HepG2 (cell line): Measurements from ENCODE around the gene RTF1. TPM values are rescaled to one million over a fixed set of nuclear protein-coding genes. Genes with fewer than 3 reads are reported as not detected.

ENCODE experiments used
- ARHGAP35 ChIP-seq: sonication (generic); formaldehyde crosslinking; IDR thresholded peaks from 2 replicates; pipeline ENCODE4 v1.9.0; 2022; ENCODE audit warnings: mild to moderate bottlenecking, inconsistent platforms, moderate library complexity, missing genetic modification reagents, borderline replicate concordance
- LCORL ChIP-seq, 2 experiments: fragments of 450-650 bp in 1 of 2; sonication (generic) in 1 of 2; formaldehyde crosslinking in 1 of 2; IDR thresholded peaks; 2 replicates each; pipeline versions ENCODE4 v1.5.0 to v1.6.1; 2017 to 2020; ENCODE audit warnings: antibody characterized with exemption in 1 of 2, missing genetic modification reagents in 1 of 2
- RNF2 ChIP-seq: fragments of 450-650 bp; conservative IDR thresholded peaks from 2 replicates; pipeline ENCODE4 v1.6.1; 2016; ENCODE audit warnings: low read depth
- ZNF335 ChIP-seq: sonication (generic); formaldehyde crosslinking; IDR thresholded peaks from 2 replicates; pipeline ENCODE4 v1.4.0; 2020; ENCODE audit warnings: missing genetic modification reagents
- ZNF501 ChIP-seq: sonication (generic); formaldehyde crosslinking; IDR thresholded peaks from 2 replicates; pipeline ENCODE4 v1.5.1; 2020; ENCODE audit warnings: mild to moderate bottlenecking, moderate library complexity, missing genetic modification reagents
- ZNF546 ChIP-seq: sonication (generic); formaldehyde crosslinking; conservative IDR thresholded peaks from 2 replicates; pipeline ENCODE4 v1.8.1; 2023; ENCODE audit warnings: mild to moderate bottlenecking, missing genetic modification reagents
- polyA plus RNA-seq, 8 experiments: library from polyadenylated mRNA; depleted of rRNA in 3 of 8; stranded (reverse) in 7 of 8; unstranded in 1 of 8; fragments of >200 nt; fragmentation: Illumina TruSeq in 4 of 8; extraction: Trizol in 4 of 8; gene quantifications; 2 replicates each; pipeline versions ENCODE4 v1.2.1 to v1.2.3, GENCODE V29; 2011 to 2016; ENCODE audit warnings: low read depth in 4 of 8, missing spikeins in 1 of 8, mixed read lengths in 1 of 8; ENCODE audit not compliant: insufficient read depth in 1 of 8
- total RNA-seq, 5 experiments: library from RNA; depleted of rRNA; stranded (reverse); fragments of >200 nt; fragmentation: Illumina TruSeq; extraction: Trizol; gene quantifications; 2 replicates each; pipeline ENCODE4 v1.2.3, GENCODE V29; 2016; ENCODE audit warnings: low read depth in 1 of 5
- TF ChIP-seq, protein P1 (sequence below): sonication (generic); formaldehyde crosslinking; IDR thresholded peaks from 2 replicates; pipeline ENCODE4 v1.4.0; 2020; ENCODE audit warnings: missing genetic modification reagents
- TF ChIP-seq, protein P2 (sequence below): sonication (generic); formaldehyde crosslinking; IDR thresholded peaks from 2 replicates; pipeline ENCODE4 v1.4.0; 2020; ENCODE audit warnings: missing genetic modification reagents
- TF ChIP-seq, protein P3 (sequence below): sonication (generic); formaldehyde crosslinking; IDR thresholded peaks from 2 replicates; pipeline ENCODE4 v1.4.0; 2020; ENCODE audit warnings: missing genetic modification reagents
- TF ChIP-seq, protein P4 (sequence below): sonication (generic); formaldehyde crosslinking; conservative IDR thresholded peaks from 2 replicates; pipeline ENCODE4 v1.8.0; 2022; ENCODE audit warnings: low read depth, missing genetic modification reagents
- TF ChIP-seq, protein P5 (sequence below): IDR thresholded peaks from 2 replicates; pipeline ENCODE4 v1.6.1; 2016; ENCODE audit warnings: low read depth, control low read depth
- TF ChIP-seq, protein P6 (sequence below): sonication (generic); formaldehyde crosslinking; IDR thresholded peaks from 2 replicates; pipeline ENCODE4 v1.4.0; 2020; ENCODE audit warnings: missing genetic modification reagents, borderline replicate concordance

RTF1 gene
- total and polyA plus RNA-seq, 2 of the 13 experiments (the other 11 are each of a cell fraction or from before 2014, with no cell fraction given), result 13.9 to 17.9 TPM

DNA sequence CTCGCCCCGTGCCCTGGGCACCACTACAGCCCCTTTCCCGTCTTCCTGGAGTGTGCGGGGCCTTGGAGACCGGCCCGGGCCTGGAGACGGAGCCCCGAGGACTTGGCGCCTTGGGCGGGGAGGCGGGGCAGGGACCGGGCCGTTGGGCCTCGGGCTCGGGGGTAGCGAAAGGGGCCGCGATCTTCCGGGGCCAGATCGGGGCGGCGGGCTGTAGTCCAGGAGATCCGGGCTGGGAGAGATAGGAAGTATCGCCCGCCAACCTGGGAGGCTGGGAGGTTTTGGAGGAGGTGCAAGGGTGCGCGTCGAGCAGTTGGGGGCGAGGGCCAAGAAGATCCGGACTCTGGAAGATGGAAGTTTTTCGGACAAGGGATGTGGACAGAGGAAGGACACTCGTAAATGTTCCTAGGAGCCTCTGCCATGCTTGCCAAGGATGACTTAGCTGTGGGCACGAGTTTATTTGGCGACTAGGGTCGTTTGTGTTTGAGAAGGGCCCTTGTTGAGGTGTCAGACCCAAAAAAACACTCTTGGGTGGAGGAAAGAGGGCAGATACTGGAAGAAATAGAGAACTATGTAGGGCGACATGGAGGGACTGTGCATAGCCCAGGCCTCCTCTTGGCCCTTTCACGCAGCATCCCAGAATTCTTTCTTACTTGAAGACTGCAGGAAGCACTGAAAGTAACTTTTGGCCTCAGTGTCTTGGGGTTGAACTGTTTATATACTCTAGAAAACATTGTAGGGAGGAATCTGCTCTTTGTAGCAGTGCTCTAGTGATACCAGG, 712 bp downstream of the RTF1 start (continued):
- TF ChIP-seq, protein P1, sequence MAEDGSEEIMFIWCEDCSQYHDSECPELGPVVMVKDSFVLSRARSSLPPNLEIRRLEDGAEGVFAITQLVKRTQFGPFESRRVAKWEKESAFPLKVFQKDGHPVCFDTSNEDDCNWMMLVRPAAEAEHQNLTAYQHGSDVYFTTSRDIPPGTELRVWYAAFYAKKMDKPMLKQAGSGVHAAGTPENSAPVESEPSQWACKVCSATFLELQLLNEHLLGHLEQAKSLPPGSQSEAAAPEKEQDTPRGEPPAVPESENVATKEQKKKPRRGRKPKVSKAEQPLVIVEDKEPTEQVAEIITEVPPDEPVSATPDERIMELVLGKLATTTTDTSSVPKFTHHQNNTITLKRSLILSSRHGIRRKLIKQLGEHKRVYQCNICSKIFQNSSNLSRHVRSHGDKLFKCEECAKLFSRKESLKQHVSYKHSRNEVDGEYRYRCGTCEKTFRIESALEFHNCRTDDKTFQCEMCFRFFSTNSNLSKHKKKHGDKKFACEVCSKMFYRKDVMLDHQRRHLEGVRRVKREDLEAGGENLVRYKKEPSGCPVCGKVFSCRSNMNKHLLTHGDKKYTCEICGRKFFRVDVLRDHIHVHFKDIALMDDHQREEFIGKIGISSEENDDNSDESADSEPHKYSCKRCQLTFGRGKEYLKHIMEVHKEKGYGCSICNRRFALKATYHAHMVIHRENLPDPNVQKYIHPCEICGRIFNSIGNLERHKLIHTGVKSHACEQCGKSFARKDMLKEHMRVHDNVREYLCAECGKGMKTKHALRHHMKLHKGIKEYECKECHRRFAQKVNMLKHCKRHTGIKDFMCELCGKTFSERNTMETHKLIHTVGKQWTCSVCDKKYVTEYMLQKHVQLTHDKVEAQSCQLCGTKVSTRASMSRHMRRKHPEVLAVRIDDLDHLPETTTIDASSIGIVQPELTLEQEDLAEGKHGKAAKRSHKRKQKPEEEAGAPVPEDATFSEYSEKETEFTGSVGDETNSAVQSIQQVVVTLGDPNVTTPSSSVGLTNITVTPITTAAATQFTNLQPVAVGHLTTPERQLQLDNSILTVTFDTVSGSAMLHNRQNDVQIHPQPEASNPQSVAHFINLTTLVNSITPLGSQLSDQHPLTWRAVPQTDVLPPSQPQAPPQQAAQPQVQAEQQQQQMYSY, result no peak
- TF ChIP-seq ZNF335 (no peak), ZNF546 (CRISPR knock-in tag) (no peak), ZNF501 (CRISPR knock-in tag) (no peak), RNF2 (no peak), LCORL (IDR thresholded peaks at IDR 0.05) (no peak), LCORL (CRISPR knock-in tag; IDR thresholded peaks at IDR 0.05) (no peak), ARHGAP35 (peak; percentile 62; the same call in 1 of the 2 replicates)
- TF ChIP-seq, protein P2, sequence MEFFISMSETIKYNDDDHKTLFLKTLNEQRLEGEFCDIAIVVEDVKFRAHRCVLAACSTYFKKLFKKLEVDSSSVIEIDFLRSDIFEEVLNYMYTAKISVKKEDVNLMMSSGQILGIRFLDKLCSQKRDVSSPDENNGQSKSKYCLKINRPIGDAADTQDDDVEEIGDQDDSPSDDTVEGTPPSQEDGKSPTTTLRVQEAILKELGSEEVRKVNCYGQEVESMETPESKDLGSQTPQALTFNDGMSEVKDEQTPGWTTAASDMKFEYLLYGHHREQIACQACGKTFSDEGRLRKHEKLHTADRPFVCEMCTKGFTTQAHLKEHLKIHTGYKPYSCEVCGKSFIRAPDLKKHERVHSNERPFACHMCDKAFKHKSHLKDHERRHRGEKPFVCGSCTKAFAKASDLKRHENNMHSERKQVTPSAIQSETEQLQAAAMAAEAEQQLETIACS (CRISPR knock-in tag), result no peak
- TF ChIP-seq, protein P3, sequence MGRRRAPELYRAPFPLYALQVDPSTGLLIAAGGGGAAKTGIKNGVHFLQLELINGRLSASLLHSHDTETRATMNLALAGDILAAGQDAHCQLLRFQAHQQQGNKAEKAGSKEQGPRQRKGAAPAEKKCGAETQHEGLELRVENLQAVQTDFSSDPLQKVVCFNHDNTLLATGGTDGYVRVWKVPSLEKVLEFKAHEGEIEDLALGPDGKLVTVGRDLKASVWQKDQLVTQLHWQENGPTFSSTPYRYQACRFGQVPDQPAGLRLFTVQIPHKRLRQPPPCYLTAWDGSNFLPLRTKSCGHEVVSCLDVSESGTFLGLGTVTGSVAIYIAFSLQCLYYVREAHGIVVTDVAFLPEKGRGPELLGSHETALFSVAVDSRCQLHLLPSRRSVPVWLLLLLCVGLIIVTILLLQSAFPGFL, result no peak
- TF ChIP-seq, protein P4, sequence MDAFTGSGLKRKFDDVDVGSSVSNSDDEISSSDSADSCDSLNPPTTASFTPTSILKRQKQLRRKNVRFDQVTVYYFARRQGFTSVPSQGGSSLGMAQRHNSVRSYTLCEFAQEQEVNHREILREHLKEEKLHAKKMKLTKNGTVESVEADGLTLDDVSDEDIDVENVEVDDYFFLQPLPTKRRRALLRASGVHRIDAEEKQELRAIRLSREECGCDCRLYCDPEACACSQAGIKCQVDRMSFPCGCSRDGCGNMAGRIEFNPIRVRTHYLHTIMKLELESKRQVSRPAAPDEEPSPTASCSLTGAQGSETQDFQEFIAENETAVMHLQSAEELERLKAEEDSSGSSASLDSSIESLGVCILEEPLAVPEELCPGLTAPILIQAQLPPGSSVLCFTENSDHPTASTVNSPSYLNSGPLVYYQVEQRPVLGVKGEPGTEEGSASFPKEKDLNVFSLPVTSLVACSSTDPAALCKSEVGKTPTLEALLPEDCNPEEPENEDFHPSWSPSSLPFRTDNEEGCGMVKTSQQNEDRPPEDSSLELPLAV, result no peak
- TF ChIP-seq, protein P5, sequence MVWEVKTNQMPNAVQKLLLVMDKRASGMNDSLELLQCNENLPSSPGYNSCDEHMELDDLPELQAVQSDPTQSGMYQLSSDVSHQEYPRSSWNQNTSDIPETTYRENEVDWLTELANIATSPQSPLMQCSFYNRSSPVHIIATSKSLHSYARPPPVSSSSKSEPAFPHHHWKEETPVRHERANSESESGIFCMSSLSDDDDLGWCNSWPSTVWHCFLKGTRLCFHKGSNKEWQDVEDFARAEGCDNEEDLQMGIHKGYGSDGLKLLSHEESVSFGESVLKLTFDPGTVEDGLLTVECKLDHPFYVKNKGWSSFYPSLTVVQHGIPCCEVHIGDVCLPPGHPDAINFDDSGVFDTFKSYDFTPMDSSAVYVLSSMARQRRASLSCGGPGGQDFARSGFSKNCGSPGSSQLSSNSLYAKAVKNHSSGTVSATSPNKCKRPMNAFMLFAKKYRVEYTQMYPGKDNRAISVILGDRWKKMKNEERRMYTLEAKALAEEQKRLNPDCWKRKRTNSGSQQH, result no peak
- TF ChIP-seq, protein P6, sequence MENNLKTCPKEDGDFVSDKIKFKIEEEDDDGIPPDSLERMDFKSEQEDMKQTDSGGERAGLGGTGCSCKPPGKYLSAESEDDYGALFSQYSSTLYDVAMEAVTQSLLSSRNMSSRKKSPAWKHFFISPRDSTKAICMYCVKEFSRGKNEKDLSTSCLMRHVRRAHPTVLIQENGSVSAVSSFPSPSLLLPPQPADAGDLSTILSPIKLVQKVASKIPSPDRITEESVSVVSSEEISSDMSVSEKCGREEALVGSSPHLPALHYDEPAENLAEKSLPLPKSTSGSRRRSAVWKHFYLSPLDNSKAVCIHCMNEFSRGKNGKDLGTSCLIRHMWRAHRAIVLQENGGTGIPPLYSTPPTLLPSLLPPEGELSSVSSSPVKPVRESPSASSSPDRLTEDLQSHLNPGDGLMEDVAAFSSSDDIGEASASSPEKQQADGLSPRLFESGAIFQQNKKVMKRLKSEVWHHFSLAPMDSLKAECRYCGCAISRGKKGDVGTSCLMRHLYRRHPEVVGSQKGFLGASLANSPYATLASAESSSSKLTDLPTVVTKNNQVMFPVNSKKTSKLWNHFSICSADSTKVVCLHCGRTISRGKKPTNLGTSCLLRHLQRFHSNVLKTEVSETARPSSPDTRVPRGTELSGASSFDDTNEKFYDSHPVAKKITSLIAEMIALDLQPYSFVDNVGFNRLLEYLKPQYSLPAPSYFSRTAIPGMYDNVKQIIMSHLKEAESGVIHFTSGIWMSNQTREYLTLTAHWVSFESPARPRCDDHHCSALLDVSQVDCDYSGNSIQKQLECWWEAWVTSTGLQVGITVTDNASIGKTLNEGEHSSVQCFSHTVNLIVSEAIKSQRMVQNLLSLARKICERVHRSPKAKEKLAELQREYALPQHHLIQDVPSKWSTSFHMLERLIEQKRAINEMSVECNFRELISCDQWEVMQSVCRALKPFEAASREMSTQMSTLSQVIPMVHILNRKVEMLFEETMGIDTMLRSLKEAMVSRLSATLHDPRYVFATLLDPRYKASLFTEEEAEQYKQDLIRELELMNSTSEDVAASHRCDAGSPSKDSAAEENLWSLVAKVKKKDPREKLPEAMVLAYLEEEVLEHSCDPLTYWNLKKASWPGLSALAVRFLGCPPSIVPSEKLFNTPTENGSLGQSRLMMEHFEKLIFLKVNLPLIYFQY, result 0 out of 2 replicates have a peak, but pooled peaks have one; percentile 39
